Stromal cell of bone marrow (primary cell): Measurements from ENCODE around the gene EHMT2.
"Not testable (repeated sequence)": the region's sequence is repeated elsewhere in the genome, so short reads cannot be mapped to it uniquely, and the experiment has no call there.

Source experiments
- DNase-seq: peaks from one replicate; pipeline ENCODE4 v3.0.0-alpha.2; 2012; ENCODE audit warnings: low read depth

Gene EHMT2

DNA sequence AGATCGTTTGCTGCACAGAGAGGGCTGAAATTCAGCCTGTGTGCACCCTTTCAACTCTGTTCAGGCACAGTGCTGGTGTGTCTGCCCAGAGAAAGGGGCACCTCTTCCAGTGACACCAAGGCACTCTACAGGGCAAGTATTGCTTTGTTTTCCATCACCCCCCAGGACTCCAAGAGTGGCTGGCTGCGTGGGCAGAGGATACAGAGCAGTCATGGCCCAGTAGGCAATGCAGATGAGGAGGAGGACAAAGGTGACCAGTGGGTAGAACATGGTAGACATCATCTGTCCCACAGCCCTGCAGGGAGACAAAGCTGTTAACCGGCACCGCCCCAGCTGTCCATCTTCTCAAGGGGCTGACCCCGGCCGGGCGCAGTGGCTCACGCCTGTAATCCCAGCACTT lies 28.2 kb downstream of the EHMT2 start:
- DNase-seq, result no peak

GRCh38 chr6:31868658-31868971 lies 28.9 kb downstream of the EHMT2 start:
- not testable (repeated sequence) for DNase-seq

DNA sequence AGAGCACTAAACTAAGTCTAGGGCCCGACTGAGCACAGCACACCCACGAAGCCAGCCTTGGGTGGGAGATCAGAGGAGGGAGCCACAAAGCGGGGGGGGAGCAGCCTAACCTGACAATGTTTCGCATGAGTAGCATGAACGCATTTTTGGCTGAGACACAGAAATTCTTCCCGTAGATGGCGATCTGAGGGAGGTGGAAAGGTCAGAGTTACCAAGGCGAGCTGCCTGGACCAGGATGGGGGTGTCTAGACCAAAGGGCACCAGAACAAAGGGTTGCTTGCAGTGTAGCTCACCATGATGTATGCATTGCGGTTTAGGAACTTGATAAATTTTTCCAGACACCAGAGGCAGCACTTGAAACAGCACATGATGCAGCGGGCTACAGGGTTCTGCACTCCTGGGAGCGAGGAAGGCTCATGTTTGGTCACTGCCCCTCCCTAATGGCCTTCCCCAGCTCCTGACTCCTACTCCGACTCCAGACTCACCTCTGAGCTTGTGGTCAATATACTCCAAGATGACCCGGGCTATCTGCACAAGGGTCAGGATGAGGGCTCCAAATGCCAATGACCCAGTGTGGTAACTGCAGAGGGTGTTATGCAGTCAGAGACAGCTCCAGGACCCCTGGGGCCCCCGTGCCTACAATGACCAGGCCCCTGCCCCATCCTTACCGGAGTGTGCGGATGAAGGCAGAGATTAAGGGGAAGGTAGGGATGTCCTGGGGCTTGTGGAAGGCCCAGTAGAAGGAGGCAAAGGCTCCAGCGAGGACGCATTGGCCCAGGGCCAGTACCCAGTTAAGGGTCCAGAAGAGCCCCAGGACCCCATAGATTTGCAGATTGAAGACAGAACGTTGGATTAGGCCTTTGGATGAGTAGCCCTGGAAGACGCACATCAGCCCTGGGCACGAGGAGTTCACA lies 32.0 kb downstream of the EHMT2 start:
- no peak for DNase-seq

DNA sequence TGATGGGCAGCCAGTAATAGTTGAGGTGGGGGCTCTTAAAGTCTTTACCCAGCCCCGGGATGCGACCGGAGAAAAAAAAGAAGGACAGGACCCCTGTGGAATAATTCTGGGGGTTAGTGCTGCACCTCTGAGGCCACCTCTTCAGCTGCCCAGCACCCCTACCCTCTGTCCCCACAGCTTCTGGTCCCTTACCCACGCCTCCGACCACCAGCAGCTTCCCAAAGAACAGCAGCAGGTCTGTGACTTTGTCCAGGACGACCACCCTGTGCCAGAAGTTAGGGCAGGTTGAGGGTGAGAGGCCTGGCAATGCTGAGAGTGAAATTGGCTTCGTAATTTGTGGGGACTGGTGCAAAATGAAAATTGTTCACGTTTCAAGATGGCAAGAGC lies 32.7 kb downstream of the EHMT2 start:
- no peak for DNase-seq

DNA sequence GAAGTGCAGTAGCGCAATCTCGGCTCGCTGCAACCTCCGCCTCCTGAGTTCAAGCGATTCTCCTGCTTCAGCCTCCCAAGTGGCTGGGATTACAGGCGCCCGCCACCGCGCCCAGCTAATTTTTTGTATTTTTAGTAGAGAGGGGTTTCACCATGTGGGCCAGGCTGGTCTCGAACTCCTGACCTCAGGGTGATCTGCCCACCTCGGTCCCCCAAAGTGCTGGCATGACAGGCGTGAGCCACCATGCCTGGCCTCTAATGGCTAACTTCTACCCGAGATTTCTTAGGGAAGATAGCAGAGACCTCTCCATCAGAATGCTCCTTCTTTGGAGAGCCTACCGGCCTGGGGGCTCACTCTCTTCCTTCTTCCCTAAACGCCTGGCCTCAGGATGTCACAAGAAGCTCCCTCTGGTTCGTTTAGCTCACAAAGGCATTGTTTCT lies 33.4 kb downstream of the EHMT2 start:
- DNase-seq, result not testable (repeated sequence)

DNA sequence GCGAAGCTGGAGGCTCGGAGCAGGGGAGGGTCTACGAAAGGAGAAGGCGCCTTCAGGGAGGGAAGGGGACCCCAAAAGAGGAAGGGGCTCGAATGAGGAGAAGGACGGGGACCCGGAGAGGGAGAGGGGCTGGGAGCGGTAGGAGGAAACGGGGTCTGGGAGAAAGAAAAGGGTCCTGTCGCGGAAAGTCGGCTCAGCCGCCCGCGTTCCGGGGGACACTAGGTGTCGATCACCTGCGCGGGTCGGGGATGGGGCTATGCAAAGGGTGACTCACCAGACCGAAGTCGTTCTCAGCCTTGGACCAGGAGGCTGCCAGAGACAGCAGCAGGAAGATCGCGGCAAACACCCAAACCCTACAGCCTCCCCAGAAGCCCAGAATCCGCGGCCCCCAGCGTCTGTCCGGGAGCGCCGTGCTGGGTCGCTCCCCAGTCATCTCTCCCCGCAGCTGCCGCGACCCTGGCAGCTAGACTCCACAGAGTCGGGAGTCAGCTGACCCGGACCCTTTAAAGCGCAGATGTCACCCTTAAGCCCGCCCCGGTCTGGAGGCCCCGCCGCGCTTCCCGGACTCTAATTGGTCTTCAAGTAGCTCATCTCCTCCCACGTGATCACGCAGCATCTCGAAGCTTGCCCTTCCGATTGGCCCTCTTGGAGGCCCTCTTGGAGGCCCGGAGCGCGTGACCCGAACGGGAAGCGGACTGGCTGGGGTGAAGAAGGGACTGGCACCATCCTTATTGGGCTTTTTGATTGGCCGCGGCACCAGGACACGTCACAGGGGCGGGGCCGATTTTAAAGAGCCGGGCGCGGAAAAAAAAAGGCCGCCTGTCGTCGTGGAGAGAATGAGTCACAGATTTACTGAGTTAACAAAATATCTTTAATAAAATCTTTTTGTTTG lies 34.9 kb downstream of the EHMT2 start, which contains the start of gene NEU1:
TSS of gene NEU1 (minus strand) at position 478 of the 892 bp plus-strand sequence. CDS start at position 433, 45 bp downstream.
- DNase-seq, result peak; percentile 100

DNA sequence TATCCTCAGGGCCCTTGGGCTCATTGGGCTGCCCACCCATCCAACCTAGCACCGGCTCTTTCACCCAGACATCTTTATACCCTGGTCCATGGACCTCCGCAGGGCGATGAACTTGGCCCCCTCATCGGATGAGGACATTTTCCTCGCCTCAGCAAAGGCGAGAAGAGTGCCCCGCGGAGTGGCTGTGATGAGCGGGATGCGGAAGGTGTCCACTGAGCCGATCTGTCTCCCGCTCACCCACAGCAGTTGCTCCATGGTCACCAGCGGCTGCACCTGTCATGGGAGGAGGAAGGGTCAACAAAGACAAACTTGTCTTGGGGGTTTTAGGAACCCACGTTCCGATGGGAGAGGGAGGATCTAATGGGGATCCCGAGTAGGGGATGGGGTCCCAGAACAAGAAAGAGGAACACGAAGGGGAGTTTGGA lies 35.6 kb downstream of the EHMT2 start:
- DNase-seq, result no peak

- DNase-seq, result no peak
Observed at GRCh38 chr6:31861150-31861549, 36.3 kb downstream of the EHMT2 start.

- no peak for DNase-seq
Observed at GRCh38 chr6:31860349-31860748, 37.1 kb downstream of the EHMT2 start.

DNA sequence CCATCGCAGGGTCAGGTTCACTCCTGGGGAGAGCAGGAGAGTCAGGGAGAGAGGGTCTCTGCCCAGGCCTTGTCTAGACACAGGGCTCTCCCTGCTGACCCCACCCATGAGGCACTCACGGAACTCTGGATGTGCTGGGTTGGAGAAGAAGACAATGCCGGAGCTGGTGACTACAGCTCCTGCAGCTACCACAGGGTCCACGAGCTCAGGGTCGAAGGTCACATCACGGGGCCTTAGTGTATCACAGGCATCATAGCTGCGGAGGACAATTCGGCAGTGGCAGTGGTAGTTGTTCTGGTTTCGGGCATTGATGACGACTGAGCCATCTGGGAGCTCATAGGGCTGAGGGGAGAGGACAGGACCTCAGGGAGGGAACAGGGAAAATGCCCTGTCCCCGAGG lies 37.6 kb downstream of the EHMT2 start:
- no peak for DNase-seq

GRCh38 chr6:31858707-31859106 lies 38.8 kb downstream of the EHMT2 start:
- DNase-seq, result no peak

DNA sequence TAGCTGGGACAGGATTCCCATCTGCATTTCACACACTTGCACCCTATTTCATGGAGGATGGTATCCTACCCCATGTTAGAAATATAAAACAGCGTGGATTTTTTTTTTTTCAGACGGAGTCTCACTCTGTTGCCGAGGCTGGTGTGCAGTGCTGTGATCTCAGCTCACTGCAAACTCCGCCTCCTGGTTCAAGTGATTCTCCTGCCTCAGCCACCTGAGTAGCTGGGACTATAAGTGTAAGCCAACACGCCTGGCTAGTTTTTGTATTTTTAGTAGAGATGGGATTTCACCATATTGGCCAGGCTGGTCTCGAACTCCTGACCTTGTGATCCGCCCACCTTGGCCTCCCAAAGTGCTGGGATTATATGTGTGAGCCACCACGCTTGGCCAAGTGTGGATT lies 39.7 kb downstream of the EHMT2 start:
- not testable (repeated sequence) for DNase-seq

- not testable (repeated sequence) for DNase-seq
Observed at GRCh38 chr6:31851980-31852718, 45.3 kb downstream of the EHMT2 start.

DNA sequence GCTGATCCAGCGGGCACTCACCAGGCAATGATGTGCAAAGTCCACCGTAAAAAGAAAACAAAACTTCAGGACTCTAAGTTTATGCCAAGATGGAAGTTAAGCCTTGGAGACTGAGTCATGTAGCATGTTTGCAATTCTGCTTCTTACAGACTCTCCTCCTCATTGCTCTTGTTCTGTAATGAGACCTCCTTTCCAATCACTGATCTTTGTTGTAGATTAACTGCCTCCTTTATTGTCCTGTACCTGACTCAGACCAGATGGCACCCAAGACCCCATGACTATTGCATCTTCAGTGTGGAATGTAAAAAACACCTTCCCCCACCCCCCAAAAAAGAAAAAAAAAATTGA lies 46.0 kb downstream of the EHMT2 start:
- DNase-seq, result no peak

- no peak for DNase-seq
Observed at GRCh38 chr6:31850765-31851484, 46.6 kb downstream of the EHMT2 start.

DNA sequence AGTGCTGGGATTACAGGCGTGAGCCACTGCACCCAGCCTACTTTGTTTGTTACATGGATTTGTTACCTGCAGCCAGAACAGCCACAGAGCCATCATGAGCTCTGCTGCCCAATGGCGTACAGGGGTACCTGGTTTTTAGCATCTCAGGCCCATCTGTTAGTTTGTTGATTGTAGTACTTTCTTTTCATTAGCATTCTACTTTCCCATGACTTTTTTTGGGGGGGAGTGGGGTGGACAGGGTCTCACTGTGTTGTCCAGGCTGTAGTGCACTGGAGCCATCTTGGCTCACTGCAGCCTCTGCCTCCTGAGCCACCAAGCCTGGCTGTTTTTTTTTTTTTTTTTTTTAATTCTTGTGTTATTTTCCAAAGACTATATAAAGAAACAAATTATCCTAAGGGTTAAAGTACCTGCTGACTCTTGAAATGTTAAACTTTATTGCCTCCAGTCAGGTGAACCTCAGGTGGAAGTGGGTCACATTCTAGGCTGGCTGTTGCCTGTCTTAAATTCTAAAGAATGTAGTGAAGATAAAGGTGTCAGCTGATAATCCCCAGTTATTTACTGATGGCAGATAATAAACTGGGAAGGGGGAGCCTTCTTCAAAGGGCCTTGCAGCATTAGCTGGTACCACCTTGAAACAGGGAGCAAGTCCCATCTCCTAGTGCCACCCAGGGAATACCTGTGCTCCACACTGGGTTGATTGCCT lies 50.1 kb downstream of the EHMT2 start:
- DNase-seq, result no peak

DNA sequence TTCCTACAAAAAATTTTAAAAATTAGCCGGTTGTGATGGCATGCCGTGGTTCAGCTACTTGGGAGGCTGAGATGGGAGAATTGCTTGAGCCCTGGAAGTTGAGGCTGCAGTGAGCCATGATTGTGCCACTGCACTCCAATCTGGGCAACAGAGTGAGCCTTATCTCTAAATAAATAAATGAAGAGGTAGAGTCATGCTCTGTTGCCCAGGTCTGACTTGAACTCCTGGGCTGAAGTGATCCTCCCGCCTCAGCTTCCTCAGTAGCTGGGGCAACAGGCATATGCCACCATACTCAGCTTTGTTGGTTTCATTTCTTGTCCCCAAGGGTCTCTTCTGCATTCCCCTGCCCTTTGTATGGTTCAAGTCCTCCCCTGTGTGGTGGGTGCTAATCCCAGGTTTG lies 53.0 kb downstream of the EHMT2 start:
- DNase-seq, result no peak

DNA sequence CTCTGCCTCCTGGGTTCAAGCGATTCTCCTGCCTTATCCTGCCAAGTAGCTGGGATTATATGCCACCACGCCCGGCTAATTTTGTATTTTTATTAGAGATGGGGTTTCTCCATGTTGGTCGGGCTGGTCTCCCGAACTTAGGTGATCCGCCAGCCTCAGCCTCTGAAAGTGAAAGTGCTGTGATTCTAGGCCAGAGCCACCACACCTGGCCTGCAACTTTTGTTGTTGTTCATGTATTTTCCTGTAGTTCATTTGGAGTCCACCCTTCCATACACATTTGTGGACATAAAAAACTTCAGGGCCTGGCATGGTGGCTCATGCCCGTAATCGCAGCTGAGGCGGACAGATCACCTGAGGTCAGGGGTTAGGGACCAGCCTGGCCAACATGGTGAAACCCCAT lies 55.4 kb downstream of the EHMT2 start:
- DNase-seq, result no peak

- not testable (repeated sequence) for DNase-seq
Observed at GRCh38 chr6:31839779-31840126, 57.7 kb downstream of the EHMT2 start.

DNA sequence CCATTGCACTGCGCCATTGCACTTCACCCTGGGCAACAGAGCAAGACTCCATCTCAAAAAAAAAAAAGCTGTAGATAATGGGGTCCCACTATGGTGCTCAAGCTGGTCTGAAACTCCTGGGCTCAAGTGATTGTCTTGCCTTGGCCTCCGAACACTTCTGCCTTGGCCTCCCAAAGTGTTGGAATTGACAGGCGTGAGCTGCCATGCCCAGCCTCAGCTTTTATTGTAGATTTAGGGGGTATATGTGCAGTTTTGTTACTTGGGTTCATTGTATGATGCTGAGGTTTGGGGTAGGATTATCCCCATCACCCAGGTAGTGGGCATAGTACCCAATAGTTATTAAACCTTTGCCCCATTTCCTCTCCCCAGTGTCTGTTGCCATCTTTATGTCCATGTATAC lies 58.5 kb downstream of the EHMT2 start:
- no peak for DNase-seq

DNA sequence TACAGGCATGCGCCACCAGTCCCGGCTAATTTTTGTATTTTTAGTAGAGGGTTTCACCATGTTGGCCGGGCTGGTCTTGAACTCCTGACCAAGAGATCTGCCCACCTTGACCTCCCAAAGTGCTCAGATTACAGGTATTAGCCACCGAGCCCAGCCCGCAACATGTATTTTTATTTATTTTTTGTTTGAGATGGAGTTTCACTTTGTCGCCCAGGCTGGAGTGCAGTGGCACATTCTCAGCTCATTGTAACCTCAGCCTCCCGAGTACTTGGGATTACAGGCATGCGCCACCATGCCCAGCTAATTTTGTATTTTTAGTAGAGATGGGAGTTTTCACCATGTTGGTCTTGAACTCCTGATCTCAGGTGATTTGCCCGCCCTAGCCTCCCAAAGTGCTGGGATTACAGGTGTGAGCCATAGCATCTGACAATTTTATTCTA lies 59.4 kb downstream of the EHMT2 start:
- not testable (repeated sequence) for DNase-seq
